Measurements from ENCODE around the gene POTEJ. TPM values are rescaled to one million over a fixed set of nuclear protein-coding genes. Genes with fewer than 3 reads are reported as not detected.
"Not testable (repeated sequence)": the region's sequence is repeated elsewhere in the genome, so short reads cannot be mapped to it uniquely, and the experiment has no call there.

POTEJ gene
- total RNA-seq, result not detected in 2 replicates
- not detected for total RNA-seq (2013)
- not detected in 2 replicates for polyA plus RNA-seq
- polyA minus RNA-seq, result not detected in 2 replicates

GRCh38 chr2:130611140-130611539, at the start of gene POTEJ:
Gene POTEJ, plus strand, starts transcription at chr2:130611440. Its CDS starts 93 bp downstream, at chr2:130611533.
- H3K9ac ChIP-seq (ENCODE audit: low read length); H3K9me3 ChIP-seq (ENCODE audit: control extremely low read depth in 1 of 3, control insufficient read depth in 2 of 3, insufficient read depth in 1 of 3, low read length in 2 of 3); H3K4me3 Mint-ChIP-seq; H3K4me1 ChIP-seq (ENCODE audit: control insufficient read depth in 2 of 2, insufficient read depth in 2 of 2, low read length in 2 of 2); intact Hi-C loops (cut with micrococcal nuclease); H3K36me3 ChIP-seq (replicated peaks in 1 of 2; ENCODE audit: control extremely low read depth in 1 of 2, control insufficient read depth in 1 of 2, extremely low read depth in 1 of 2, insufficient read depth in 2 of 2, low read length in 1 of 2); H3K27me3 Mint-ChIP-seq; H3K27me3 ChIP-seq (replicated peaks in 1 of 4; ENCODE audit: control extremely low read depth in 1 of 4, control insufficient read depth in 3 of 4, insufficient read depth in 4 of 4, low read length in 3 of 4); H2AFZ ChIP-seq (ENCODE audit: insufficient read depth, low read depth, low read length, poor library complexity, severe bottlenecking); H3K4me2 ChIP-seq (replicated peaks; ENCODE audit: low read depth, low read length, poor library complexity, severe bottlenecking); CTCF ChIA-PET; ATAC-seq (ENCODE audit: low read depth); H4K20me1 ChIP-seq (ENCODE audit: control insufficient read depth, insufficient read depth, low read length, poor library complexity, severe bottlenecking); H3K27ac ChIP-seq (ENCODE audit: low read length in 2 of 2); H3K27ac Mint-ChIP-seq; H3K4me3 ChIP-seq (ENCODE audit: control extremely low read depth in 1 of 5, extremely low read depth in 1 of 5, insufficient read depth in 1 of 5, low read depth in 2 of 5, low read length in 4 of 5); H3K4me1 Mint-ChIP-seq; H3K9me3 Mint-ChIP-seq (ENCODE audit: insufficient read depth); POLR2A ChIA-PET; H3K79me2 ChIP-seq (ENCODE audit: control insufficient read depth, insufficient read depth, low read length); DNase-seq: not testable (repeated sequence)
- no CpG with 5 or more reads among the region's 13 CpGs for WGBS (ENCODE audit: insufficient coverage)

GRCh38 chr2:130566165-130566564, 45.1 kb upstream of the POTEJ start:
- CTCF ChIA-PET; H4K20me1 ChIP-seq (ENCODE audit: control insufficient read depth, insufficient read depth, low read length, poor library complexity, severe bottlenecking); DNase-seq; H3K9me3 ChIP-seq (ENCODE audit: control extremely low read depth in 1 of 3, control insufficient read depth in 2 of 3, insufficient read depth in 1 of 3, low read length in 2 of 3); H2AFZ ChIP-seq (ENCODE audit: insufficient read depth, low read depth, low read length, poor library complexity, severe bottlenecking); intact Hi-C loops (cut with micrococcal nuclease); H3K4me1 ChIP-seq (ENCODE audit: control insufficient read depth in 2 of 2, insufficient read depth in 2 of 2, low read length in 2 of 2); H3K4me3 Mint-ChIP-seq; ATAC-seq (ENCODE audit: low read depth); H3K27me3 Mint-ChIP-seq; H3K4me2 ChIP-seq (replicated peaks; ENCODE audit: low read depth, low read length, poor library complexity, severe bottlenecking); POLR2A ChIA-PET; H3K27ac Mint-ChIP-seq; H3K4me3 ChIP-seq (ENCODE audit: control extremely low read depth in 1 of 5, extremely low read depth in 1 of 5, insufficient read depth in 1 of 5, low read depth in 2 of 5, low read length in 4 of 5); H3K9ac ChIP-seq (ENCODE audit: low read length); H3K27me3 ChIP-seq (replicated peaks in 1 of 4; ENCODE audit: control extremely low read depth in 1 of 4, control insufficient read depth in 3 of 4, insufficient read depth in 4 of 4, low read length in 3 of 4); H3K9me3 Mint-ChIP-seq (ENCODE audit: insufficient read depth); H3K27ac ChIP-seq (ENCODE audit: low read length in 2 of 2); H3K36me3 ChIP-seq (replicated peaks in 1 of 2; ENCODE audit: control extremely low read depth in 1 of 2, control insufficient read depth in 1 of 2, extremely low read depth in 1 of 2, insufficient read depth in 2 of 2, low read length in 1 of 2); H3K4me1 Mint-ChIP-seq; H3K79me2 ChIP-seq (ENCODE audit: control insufficient read depth, insufficient read depth, low read length): not testable (repeated sequence)
- no CpG with 5 or more reads among the region's 4 CpGs for WGBS (ENCODE audit: insufficient coverage)

GRCh38 chr2:130571929-130572328, 39.3 kb upstream of the POTEJ start:
- ATAC-seq (ENCODE audit: low read depth); H4K20me1 ChIP-seq (ENCODE audit: control insufficient read depth, insufficient read depth, low read length, poor library complexity, severe bottlenecking); CTCF ChIA-PET; H2AFZ ChIP-seq (ENCODE audit: insufficient read depth, low read depth, low read length, poor library complexity, severe bottlenecking); POLR2A ChIA-PET; H3K27ac Mint-ChIP-seq; intact Hi-C loops (cut with micrococcal nuclease); H3K79me2 ChIP-seq (ENCODE audit: control insufficient read depth, insufficient read depth, low read length); H3K9me3 ChIP-seq (ENCODE audit: control extremely low read depth in 1 of 3, control insufficient read depth in 2 of 3, insufficient read depth in 1 of 3, low read length in 2 of 3); H3K9me3 Mint-ChIP-seq (ENCODE audit: insufficient read depth); H3K4me1 ChIP-seq (ENCODE audit: control insufficient read depth in 2 of 2, insufficient read depth in 2 of 2, low read length in 2 of 2); H3K4me3 Mint-ChIP-seq; H3K27ac ChIP-seq (ENCODE audit: low read length in 2 of 2); H3K27me3 ChIP-seq (replicated peaks in 1 of 4; ENCODE audit: control extremely low read depth in 1 of 4, control insufficient read depth in 3 of 4, insufficient read depth in 4 of 4, low read length in 3 of 4); DNase-seq; H3K4me2 ChIP-seq (replicated peaks; ENCODE audit: low read depth, low read length, poor library complexity, severe bottlenecking); H3K27me3 Mint-ChIP-seq; H3K36me3 ChIP-seq (replicated peaks in 1 of 2; ENCODE audit: control extremely low read depth in 1 of 2, control insufficient read depth in 1 of 2, extremely low read depth in 1 of 2, insufficient read depth in 2 of 2, low read length in 1 of 2); H3K4me1 Mint-ChIP-seq; H3K9ac ChIP-seq (ENCODE audit: low read length); H3K4me3 ChIP-seq (ENCODE audit: control extremely low read depth in 1 of 5, extremely low read depth in 1 of 5, insufficient read depth in 1 of 5, low read depth in 2 of 5, low read length in 4 of 5): not testable (repeated sequence)
- no CpG with 5 or more reads among the region's 3 CpGs for WGBS (ENCODE audit: insufficient coverage)

GRCh38 chr2:130574230-130574629, 37.0 kb upstream of the POTEJ start:
- H3K4me1 ChIP-seq (ENCODE audit: control insufficient read depth in 2 of 2, insufficient read depth in 2 of 2, low read length in 2 of 2); H3K79me2 ChIP-seq (ENCODE audit: control insufficient read depth, insufficient read depth, low read length); H3K4me3 Mint-ChIP-seq; DNase-seq; H3K27me3 Mint-ChIP-seq; H3K36me3 ChIP-seq (replicated peaks in 1 of 2; ENCODE audit: control extremely low read depth in 1 of 2, control insufficient read depth in 1 of 2, extremely low read depth in 1 of 2, insufficient read depth in 2 of 2, low read length in 1 of 2); POLR2A ChIA-PET; H3K27ac ChIP-seq (ENCODE audit: low read length in 2 of 2); H3K9me3 ChIP-seq (ENCODE audit: control extremely low read depth in 1 of 3, control insufficient read depth in 2 of 3, insufficient read depth in 1 of 3, low read length in 2 of 3); H3K4me1 Mint-ChIP-seq; H3K9me3 Mint-ChIP-seq (ENCODE audit: insufficient read depth); H3K27ac Mint-ChIP-seq; H3K4me2 ChIP-seq (replicated peaks; ENCODE audit: low read depth, low read length, poor library complexity, severe bottlenecking); H2AFZ ChIP-seq (ENCODE audit: insufficient read depth, low read depth, low read length, poor library complexity, severe bottlenecking); ATAC-seq (ENCODE audit: low read depth); intact Hi-C loops (cut with micrococcal nuclease); H3K27me3 ChIP-seq (replicated peaks in 1 of 4; ENCODE audit: control extremely low read depth in 1 of 4, control insufficient read depth in 3 of 4, insufficient read depth in 4 of 4, low read length in 3 of 4); H3K4me3 ChIP-seq (ENCODE audit: control extremely low read depth in 1 of 5, extremely low read depth in 1 of 5, insufficient read depth in 1 of 5, low read depth in 2 of 5, low read length in 4 of 5); H4K20me1 ChIP-seq (ENCODE audit: control insufficient read depth, insufficient read depth, low read length, poor library complexity, severe bottlenecking); H3K9ac ChIP-seq (ENCODE audit: low read length); CTCF ChIA-PET: not testable (repeated sequence)
- WGBS (ENCODE audit: insufficient coverage), result no CpG with 5 or more reads among the region's 13 CpGs

Data from B cell (primary cell).